H54 (cell line): ENCODE measurements around the gene SEMG1.

Experiments used
- DNase-seq: peaks from one replicate; pipeline ENCODE4 v3.0.0; 2011; ENCODE audit warnings: low spot score, mixed read lengths; ENCODE audit not compliant: insufficient read length
- FAIRE-seq: peaks from 3 replicates; lab custom pipeline; 2011; peaks lifted over from hg19 to GRCh38; lab: Jason Lieb, UNC
- POLR2A ChIP-seq: IDR thresholded peaks from 2 replicates; pipeline ENCODE4 v1.6.1; 2011; ENCODE audit warnings: low read depth, mild to moderate bottlenecking, low read length

Gene SEMG1, protein sequence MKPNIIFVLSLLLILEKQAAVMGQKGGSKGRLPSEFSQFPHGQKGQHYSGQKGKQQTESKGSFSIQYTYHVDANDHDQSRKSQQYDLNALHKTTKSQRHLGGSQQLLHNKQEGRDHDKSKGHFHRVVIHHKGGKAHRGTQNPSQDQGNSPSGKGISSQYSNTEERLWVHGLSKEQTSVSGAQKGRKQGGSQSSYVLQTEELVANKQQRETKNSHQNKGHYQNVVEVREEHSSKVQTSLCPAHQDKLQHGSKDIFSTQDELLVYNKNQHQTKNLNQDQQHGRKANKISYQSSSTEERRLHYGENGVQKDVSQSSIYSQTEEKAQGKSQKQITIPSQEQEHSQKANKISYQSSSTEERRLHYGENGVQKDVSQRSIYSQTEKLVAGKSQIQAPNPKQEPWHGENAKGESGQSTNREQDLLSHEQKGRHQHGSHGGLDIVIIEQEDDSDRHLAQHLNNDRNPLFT

DNA sequence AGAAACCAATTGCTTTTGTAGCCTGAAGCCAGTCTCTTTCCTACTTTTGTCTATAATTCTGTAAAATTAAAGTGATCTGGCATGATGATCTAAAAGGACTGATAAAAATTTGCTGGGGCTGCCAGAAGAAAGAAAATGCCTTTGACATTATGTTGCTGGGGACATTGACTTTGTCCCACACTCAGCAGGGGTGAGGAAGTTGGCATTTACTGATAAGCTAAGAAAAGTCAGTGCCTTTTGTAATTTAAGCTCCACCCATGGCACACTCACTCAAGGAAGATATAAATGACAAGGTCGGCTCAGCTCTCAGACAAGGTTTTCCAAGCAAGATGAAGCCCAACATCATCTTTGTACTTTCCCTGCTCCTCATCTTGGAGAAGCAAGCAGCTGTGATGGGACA is at the start of gene SEMG1:
TSS of gene SEMG1 (plus strand) at position 309 of the 400 bp plus-strand sequence. CDS start at position 330, 21 bp downstream.
- DNase-seq = no peak
- TF ChIP-seq POLR2A = no peak
- no peak for FAIRE-seq

DNA sequence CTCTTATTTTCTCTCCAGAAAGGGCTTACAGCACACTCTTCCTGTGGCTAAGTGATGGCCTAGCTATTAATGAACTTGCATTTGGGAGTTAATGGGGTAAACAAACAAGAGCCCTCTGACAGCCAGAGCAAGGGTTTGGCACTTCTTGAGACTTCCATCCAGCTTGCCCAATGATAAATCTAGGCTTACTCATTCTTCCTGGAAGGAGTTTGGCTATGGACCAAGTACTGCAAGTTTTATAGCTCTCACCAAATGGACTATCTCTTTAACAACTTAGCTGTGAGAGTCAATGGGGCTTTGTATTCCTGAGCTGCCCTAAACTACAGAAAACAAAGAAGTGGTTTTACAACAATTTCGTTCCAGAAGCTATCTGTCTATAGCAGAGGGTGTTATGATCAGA is 48.9 kb upstream of the SEMG1 start:
- DNase-seq (peak; percentile 13), FAIRE-seq (peak; percentile 75)
- no peak for TF ChIP-seq POLR2A

DNA sequence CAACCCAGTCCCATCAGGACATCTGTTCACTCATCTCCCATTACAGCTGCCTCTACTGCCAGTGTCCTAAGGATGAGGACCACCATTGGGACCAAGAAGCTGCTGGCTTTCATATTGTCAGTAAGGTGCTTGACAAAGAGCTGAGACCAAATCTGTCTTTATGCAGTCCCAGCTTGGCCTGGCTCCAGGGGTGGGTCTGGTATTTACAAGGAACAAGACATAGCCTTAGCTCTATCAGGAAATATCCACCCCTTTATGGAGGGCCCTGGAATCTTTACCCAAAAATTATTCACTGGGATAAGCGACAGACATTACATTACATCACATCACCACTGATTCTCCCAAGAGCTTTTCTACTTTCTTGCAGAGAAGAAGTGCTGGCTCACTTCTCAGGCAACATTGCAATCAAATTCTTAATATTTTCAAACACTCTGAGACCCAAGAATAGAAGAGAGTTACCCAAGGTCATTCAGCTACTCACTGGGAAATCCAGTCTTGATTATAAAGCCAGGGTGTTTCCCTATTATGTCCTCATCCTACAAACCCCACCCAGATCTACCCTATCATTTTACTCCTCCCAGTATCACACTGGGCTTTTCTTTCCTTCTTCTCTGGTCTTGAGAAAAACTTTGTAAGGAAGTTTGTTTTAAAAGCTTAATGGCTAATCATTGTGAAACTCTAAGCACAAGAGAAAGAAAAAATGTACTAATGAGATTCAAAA is 43.6 kb upstream of the SEMG1 start:
- no peak for DNase-seq
- no peak for TF ChIP-seq POLR2A
- FAIRE-seq = no peak

DNA sequence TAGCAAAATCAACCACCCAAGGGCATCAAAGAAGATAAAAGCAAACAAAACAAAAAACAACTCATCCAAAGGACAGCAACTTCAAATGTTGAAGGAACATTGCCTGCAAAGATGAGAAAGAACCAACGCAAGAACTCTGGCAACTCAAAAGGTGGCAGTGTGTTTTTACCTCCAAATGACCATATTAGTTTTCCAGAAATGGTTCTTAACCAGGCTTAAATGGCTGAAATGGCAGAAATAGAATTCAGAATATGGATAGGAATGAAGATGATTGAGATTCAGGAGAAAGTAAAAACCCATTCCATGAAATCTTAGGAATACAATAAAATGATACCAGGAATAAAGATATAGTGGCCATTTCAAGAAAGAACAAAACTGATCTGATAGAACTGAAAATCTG is 41.9 kb upstream of the SEMG1 start:
- no peak for TF ChIP-seq POLR2A
- FAIRE-seq (no peak), DNase-seq (no peak)

DNA sequence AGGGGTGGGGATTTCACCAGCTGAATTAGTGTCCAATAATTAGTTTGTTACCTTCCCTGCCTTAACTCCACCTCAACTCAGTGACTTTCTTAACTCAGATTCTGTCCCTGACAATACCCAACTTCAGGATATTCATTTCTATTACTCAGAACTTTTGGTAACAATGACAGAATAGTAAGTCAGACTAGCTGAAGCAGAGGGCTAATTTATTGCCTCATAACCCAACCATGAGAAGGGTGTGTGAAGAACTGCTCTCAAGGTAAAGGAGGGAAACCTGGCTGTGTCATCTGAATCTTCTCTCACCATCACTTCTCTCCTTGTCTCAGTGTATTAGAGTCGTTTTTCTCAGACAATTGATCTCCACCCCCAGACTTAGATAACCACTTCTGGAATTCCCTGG is 33.3 kb upstream of the SEMG1 start:
- DNase-seq (no peak), FAIRE-seq (no peak)
- TF ChIP-seq POLR2A = no peak

DNA sequence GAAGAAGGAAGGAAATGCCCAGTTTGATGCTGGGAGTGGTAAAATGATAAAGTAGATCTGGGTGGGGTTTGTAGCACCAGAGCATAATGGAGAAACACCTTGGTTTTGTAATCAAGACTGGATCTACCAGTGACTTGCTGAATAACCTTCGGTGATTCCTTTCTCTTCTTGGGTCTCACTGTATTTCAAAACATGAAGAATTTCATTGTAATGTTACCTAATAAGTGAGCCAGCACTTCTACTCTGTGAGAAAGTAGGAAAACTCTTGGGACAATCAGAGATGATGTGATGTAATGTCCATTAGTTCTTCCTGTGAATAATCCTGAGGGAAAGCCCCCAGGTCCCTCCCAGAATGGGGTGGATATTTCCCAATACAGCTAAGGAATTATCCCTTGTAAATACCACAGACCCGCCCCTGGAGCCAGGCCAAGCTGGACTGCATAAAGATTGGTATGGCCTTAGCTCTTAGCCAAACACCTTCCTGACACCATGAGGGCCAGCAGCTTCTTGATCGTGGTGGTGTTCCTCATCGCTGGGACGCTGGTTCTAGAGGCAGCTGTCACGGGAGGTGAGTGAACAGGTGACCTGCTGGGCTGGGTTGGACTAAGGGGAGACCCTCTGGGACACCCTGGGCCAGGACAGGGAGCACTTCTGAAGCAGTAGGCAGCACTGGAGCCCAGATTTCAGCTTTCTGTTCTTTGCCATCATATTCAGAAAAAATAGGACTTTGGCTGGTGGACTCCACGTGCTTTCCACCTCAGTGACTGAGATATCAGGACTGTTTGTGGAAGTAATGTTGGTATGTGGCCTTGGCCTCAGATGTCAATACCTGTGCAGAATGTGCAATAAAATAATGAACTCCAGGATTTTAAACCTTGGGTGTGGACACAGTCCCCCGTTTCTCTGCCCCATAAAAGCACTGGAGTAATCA is 32.1 kb upstream of the SEMG1 start, which contains the start of gene PI3:
TSS of gene PI3 (plus strand) at position 469 of the 931 bp plus-strand sequence. CDS start at position 490, 21 bp downstream.
- DNase-seq = no peak
- TF ChIP-seq POLR2A = no peak
- no peak for FAIRE-seq

DNA sequence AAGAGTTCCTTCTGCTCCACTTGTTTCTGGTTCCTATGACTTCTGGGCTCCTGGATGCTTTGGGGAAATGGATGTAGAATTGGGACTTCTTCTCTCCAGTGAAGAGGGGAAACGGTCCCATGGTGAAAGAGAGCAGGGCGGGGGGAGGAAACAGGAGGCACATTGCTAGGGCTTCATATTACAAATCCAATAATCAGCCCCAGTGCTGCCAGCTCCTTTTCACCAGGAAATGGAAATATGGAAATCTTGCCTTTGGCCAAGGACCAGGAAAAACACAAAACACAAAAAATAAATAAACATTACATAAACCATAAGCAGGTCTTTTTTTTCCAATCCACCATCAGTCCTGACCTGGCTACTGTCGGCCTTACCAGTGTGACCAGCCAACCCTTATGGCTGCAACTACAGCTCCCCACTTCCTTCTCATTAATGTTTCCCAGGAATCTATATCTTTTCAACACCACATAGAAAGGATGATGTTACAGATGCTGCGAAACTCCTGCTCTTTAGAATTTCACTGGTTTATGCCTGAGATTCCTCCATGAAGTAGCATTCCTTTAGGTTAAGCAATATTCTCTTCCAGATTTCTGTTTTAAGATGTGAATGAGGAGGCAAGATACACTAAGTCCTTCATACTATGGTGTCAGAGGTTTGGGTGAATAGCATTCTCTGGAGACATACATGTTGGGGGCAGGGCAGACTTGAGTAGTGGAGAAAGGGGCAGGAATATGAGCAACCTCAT is 30.1 kb upstream of the SEMG1 start:
- FAIRE-seq (no peak), DNase-seq (no peak)
- no peak for TF ChIP-seq POLR2A

DNA sequence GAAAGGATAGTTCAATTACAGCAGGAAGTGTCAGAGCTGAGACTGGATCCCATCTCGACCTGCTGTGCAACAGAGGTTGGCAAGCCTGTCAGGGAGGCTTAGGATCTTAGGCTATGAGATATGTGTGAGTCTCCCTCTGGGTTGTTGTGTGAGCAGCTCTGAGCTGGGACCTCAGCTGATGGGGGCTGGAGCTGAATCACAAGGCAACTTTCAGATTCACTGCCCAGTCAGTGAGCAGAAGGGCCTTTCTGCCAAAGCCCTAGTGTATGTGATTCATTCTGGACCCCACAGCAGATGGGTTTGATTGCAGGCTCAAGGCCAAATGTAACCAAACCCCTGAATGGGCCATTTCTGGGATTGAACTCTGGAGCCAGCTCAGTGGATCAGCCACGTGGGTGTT is 27.7 kb upstream of the SEMG1 start:
- DNase-seq (no peak), FAIRE-seq (no peak)
- TF ChIP-seq POLR2A = no peak

DNA sequence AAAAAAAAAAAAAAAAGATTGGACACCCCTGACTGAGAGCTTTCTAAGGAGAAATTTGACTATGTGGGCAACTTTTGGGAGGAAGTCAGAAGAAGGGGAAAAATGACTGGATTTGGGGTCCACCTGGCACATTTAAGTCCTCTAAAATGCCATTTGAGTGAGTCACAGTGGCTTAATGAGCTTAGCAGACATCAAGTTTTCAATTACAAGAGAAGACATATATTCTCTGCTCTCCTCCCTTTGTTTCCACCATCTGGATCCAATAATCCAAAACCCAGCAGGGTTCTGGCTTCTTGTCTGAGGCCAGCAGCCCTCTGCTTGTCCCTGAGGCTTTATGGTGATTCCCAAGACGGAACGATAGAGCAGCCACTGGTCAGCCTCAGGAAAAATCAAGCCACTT is 25.2 kb upstream of the SEMG1 start:
- no peak for DNase-seq
- FAIRE-seq = no peak
- TF ChIP-seq POLR2A = no peak

DNA sequence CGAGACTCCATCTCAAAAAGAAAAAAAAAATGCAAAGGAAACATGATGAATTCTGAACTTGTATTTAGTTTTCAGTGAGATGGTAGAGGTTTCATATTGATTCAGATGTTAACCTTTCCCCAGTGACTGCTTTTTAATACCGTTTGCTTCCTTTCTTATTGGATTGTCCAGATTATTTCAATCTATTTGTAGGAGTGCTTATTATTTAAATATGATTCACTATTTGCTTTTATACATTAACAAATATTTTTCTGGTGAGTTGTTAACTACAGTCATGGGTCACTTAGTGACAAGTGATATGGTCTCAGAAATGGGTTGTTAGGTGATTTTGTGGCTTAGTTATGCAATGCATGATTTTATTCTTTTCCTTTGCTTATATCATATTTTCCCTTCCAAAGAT is 23.7 kb upstream of the SEMG1 start:
- FAIRE-seq = no peak
- no peak for TF ChIP-seq POLR2A
- DNase-seq = no peak

DNA sequence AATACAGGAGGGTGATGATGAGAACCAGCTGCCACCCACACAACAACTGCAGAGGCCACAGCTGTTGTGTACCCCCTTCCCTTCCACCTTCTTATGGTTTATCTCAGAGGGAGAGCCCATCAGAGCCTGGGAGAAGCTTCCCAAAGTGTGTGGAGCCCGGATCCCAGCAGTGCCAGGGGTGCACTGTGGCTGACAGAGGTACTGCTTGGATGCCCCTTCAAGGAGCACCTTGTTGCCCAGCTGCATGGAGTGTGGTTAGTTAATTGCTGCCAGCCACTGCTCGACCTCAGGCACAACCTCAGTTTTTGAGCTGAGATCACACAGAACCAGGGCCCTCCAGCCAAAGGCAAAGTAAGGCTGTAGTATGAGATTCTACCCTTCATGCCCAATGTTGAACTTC is 19.1 kb upstream of the SEMG1 start:
- TF ChIP-seq POLR2A = no peak
- FAIRE-seq = no peak
- no peak for DNase-seq

DNA sequence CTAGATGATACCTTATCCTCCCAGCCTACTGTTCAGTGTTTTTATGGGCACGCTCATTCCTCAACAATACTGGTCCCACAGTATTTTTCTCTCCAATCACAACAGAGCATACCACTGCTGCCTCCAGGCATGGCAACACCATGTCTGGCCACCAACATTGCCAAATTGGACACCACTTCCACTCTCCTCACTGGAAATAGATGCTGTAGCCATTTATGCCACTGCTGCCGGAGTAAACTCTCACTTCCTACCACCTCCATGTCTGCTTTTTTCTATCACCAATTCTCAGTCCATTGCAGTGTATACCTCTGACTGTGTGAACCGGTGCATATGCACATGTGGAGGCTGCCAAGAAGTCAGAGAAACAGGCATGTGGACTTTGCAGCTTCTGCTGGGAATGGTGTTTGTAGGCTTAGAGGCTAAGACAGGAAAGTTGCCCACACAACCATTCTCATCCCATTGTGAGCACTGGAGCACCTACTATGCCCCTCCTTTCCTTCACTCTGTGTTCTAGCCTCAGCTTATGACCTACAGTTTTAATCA is 17.7 kb upstream of the SEMG1 start:
- TF ChIP-seq POLR2A = no peak
- DNase-seq (no peak), FAIRE-seq (no peak)
